GM04504 (cell line): Measurements from ENCODE around the gene PRMT2.
"Not testable (repeated sequence)": the region's sequence is repeated elsewhere in the genome, so short reads cannot be mapped to it uniquely, and the experiment has no call there.

Experiments
- DNase-seq: peaks from one replicate; pipeline ENCODE4 v3.0.0-alpha.2; 2012; ENCODE audit warnings: low read depth

The PRMT2 gene

GRCh38 chr21:46617267-46618051, 18.0 kb upstream of the PRMT2 start:
- no peak for DNase-seq

- DNase-seq, result no peak
These were observed 16.6 kb upstream of the PRMT2 start for GRCh38 chr21:46618738-46619379.

DNA sequence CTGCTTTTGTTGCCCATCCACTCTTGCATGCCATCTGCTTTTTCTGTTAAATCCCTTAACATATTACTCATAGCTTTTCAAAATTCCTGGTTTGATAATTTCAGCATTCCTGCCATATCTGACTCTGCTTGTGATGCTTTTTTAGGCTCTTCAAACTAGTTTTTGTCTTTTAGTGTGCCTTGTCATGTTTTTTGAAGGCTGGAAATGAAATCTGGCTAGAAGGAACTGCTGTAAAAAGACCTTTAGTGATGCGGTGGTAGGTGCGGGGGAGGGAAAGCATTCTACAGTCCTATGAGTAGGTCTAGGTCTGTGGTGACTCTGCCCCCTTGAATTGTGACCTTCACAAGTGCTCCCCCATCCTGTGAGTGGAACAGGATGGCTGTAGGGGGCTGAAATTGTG, 15.6 kb upstream of the PRMT2 start:
- DNase-seq, result no peak

DNA sequence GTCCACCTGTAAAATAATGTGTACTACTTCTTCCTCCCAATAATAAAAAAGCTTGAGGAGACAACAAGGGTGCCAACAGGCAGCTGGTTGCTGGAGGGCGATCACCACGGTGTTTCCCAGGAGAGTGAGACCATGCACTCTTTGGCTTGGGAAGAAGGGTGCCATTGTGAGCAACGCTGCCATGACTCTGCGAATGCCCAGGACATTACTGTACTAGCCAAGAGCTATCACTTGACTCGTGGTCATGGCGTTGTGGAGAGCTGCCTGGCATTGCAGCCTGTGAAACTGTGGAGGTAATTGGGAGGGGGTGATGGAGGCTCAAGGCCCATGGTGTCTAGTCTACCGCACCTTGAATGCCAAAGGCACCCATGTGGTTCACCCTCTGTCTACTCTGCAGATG, 14.6 kb upstream of the PRMT2 start:
- no peak for DNase-seq

GRCh38 chr21:46621457-46622182, 13.9 kb upstream of the PRMT2 start:
- DNase-seq, result no peak

GRCh38 chr21:46622226-46622625, 13.2 kb upstream of the PRMT2 start:
- no peak for DNase-seq

- no peak for DNase-seq
These were observed 11.4 kb upstream of the PRMT2 start for GRCh38 chr21:46624050-46624449.

GRCh38 chr21:46625759-46626158, 9.7 kb upstream of the PRMT2 start:
- DNase-seq, result no peak

GRCh38 chr21:46626536-46626935, 8.9 kb upstream of the PRMT2 start:
- no peak for DNase-seq

DNA sequence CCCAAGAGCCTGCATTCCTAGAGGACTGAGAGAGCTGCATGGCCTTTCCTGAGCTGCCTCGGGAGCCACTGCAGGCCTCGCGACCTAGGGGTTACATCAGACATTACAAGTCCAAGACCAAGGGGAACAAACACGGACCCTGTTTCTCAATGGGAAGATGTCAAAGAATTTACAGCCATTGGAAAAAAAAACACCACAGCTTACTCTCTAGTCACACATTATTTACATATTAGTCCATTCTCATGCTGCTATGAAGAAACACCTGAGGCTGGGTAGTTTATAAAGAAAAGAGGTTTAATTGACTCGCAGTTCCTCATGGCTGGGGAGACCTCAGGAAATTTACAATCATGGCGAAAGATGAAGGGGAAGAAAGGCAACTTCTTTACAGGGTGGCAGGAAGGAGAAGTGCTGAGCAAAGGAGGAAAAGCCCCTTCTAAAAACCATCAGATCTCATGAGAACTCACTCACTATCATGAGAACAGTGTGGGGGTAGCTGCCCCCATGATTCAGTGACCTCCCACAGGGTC, 8.4 kb upstream of the PRMT2 start:
- DNase-seq, result no peak

- no peak for DNase-seq
These were observed 7.7 kb upstream of the PRMT2 start for GRCh38 chr21:46627726-46628125.

- DNase-seq, result no peak
These were observed 6.6 kb upstream of the PRMT2 start for GRCh38 chr21:46628868-46629267.

DNA sequence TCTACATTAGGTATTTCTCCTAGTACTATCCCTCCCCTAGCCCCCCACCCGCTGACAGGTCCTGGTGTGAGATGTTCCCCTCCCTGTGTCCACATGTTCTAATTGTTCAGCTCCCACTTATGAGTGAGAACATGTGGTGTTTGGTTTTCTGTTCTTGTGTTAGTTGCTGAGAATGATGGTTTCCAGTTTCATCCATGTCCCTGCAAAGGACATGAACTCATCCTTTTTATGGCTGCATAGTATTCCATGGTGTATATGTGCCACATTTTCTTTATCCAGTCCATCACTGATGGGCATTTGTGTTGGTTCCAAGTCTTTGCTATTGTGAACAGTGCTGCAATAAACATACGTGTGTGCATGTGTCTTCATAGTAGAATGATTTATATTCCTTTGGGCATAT, 4.6 kb upstream of the PRMT2 start:
- not testable (repeated sequence) for DNase-seq

GRCh38 chr21:46633566-46633965, 1.9 kb upstream of the PRMT2 start:
- DNase-seq, result no peak

DNA sequence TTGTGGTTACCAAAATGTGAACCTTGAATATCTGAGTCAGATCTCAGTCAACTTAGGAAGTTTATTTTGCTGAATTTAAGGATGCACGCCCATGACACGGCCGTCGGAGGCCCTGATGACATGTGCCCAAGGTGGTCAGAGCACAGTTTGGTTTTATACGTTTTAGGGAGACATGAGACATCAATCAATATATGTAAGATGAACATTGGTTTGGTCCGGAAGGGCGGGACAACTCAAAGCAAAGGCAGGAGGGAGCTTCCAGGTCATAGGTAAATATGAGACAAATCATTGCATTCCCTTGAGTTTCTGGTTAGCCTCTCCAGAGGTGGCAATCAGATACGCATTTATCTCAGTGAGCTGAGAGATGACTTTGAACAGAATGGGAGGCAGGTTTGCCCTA, 1.0 kb upstream of the PRMT2 start:
- no peak for DNase-seq

GRCh38 chr21:46634966-46635323, 529 bp upstream of the PRMT2 start:
- DNase-seq, result peak; percentile 62

- no peak for DNase-seq
These were observed 673 bp downstream of the PRMT2 start for GRCh38 chr21:46636181-46636512.

- no peak for DNase-seq
These were observed 1.2 kb downstream of the PRMT2 start for GRCh38 chr21:46636550-46637285.

- no peak for DNase-seq
These were observed 2.7 kb downstream of the PRMT2 start for GRCh38 chr21:46637952-46638746.

- no peak for DNase-seq
These were observed 4.3 kb downstream of the PRMT2 start for GRCh38 chr21:46639489-46640386.

DNA sequence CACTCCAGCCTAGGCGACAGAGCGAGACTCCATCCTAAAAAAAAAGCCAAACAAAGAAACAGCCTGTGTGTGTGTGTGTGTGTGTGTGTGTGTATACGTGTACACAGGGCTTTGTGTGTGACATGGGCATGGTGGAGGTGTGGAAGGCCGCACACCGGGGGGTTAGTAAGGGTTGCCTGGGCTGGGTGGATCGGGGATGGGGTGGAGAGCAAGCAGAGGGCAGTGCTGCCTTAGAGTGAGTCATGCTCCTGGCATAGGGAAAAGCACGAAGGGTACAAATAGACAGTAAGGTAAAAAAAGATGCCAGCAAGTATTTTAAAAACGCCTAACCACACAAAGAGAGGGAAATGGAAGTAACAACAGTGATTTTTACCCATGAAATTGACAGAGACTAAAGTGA, 6.2 kb downstream of the PRMT2 start:
- no peak for DNase-seq
